Stimulated activated naive CD4-positive, alpha-beta T cell treated with Interleukin-2 at 50 U/mL for 16 hours (primary cell): ENCODE results near the gene ADCY5.
"Not testable (repeated sequence)": the region's sequence is repeated elsewhere in the genome, so short reads cannot be mapped to it uniquely, and the experiment has no call there.

Experiments used
- DNase-seq: peaks from one replicate; lab custom pipeline; 2025; lab: John Stamatoyannopoulos, UW

ADCY5 gene

DNA sequence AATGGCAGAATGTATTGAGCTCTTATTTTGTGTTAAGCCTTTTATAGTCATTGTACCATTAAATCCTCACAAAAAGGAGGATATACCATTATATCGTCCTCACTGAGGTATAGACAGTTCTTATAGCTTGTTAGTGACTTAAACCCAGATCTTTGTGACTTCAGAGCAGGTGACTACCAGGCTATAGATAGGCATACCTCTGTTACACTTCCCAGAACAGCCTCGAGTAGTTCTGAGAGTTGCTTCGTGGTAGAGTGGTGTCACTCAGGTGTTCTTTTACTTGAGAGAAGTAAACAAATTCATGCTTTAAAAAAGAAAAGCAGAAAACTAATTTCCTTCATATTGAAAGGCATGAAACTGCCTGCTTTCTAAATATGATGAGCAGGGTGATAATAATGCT, 187.2 kb downstream of the ADCY5 start:
- DNase-seq, result no peak

- no peak for DNase-seq
Measured at GRCh38 chr3:123258811-123259420, 190.0 kb downstream of the ADCY5 start.

DNA sequence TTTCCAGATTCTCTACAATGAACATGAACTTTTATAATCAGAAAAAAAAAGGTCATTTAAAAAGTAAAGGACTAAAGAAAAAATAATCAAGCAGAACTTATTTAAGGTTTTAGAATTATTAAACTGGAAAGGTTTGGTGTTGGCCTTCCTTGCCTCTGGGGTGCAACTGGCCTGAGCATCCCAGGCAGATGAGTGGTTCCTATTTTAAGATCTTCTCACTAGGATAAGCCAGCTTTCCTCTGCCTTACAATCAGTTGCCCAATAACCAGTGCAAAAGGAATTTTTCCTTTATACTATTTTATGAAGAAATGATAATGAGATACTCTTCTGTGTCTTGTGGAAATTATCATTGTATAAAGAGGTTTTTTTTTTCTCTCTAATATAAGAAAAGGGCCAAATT, 190.5 kb downstream of the ADCY5 start:
- no peak for DNase-seq

GRCh38 chr3:123256256-123256655, 192.6 kb downstream of the ADCY5 start:
- no peak for DNase-seq

- DNase-seq, result no peak
Measured at GRCh38 chr3:123246866-123247265, 202.0 kb downstream of the ADCY5 start.

DNA sequence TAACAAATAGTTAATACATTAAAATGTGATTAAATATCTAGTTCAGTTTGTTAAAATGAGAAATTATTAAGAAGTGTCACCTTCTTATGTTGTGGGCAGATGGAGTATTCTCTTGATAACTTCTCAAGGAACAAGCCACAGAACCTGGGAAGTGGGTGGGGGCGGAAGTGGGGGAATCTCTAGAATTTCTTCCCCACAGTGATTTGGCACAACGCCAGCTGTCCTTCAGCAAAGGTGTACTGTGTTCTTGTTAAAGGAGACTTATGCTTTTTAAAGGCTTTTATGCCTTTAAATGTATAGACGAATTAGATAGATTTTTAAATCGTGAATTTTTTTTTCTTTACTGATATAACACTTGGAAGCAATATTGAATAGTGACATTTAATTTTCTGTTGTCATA, 204.8 kb downstream of the ADCY5 start:
- peak; percentile 1 for DNase-seq

DNA sequence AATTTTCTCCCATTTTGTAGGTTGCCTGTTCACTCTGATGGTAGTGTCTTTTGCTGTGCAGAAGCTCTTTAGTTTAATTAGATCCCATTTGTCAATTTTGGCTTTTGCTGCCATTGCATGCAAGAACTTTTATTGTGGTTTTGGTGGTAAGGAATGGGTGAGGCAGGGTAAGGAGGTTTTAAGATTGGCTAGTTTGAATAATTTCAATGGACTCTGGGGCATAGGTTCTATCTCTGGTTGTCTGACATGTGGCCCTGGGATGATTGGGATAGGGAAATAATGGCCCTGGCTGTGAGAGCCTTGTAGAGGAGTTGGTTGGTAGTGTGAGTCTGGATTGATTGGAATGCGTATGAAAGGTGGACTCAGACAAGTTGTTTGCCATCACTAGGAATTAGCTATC, 209.1 kb downstream of the ADCY5 start:
- no peak for DNase-seq

GRCh38 chr3:123239186-123239585, 209.7 kb downstream of the ADCY5 start:
- DNase-seq, result not testable (repeated sequence)

GRCh38 chr3:123236902-123237301, 212.0 kb downstream of the ADCY5 start:
- DNase-seq, result no peak
